Osteocyte (in vitro differentiated cells): ENCODE results near the gene RALGPS1. TPM values are rescaled to one million over a fixed set of nuclear protein-coding genes. Genes with fewer than 3 reads are reported as not detected.

Experiments used
- DNase-seq: peaks from one replicate; pipeline ENCODE4 v3.0.0; 2021; ENCODE audit warnings: mixed read lengths; ENCODE audit not compliant: unreplicated experiment; ENCODE audit errors: extremely low spot score
- H3K27ac Mint-ChIP-seq: one replicate; pipeline ENCODE4 v1.8.0; 2021; ENCODE audit warnings: mild to moderate bottlenecking, mixed read lengths; ENCODE audit not compliant: unreplicated experiment
- H3K27me3 Mint-ChIP-seq: one replicate; pipeline ENCODE4 v1.8.0; 2021; ENCODE audit warnings: mixed read lengths; ENCODE audit not compliant: unreplicated experiment
- H3K36me3 Mint-ChIP-seq: one replicate; pipeline ENCODE4 v1.8.0; 2021; ENCODE audit warnings: mixed read lengths; ENCODE audit not compliant: unreplicated experiment
- H3K4me1 Mint-ChIP-seq: one replicate; pipeline ENCODE4 v1.8.0; 2021; ENCODE audit warnings: mixed read lengths; ENCODE audit not compliant: unreplicated experiment
- H3K4me3 Mint-ChIP-seq: one replicate; pipeline ENCODE4 v1.8.0; 2021; ENCODE audit warnings: mild to moderate bottlenecking, moderate library complexity, mixed read lengths; ENCODE audit not compliant: unreplicated experiment
- H3K9me3 Mint-ChIP-seq: one replicate; pipeline ENCODE4 v1.8.0; 2021; ENCODE audit warnings: mixed read lengths; ENCODE audit not compliant: unreplicated experiment
- CTCF ChIP-seq: fragments of 200-600 bp; sonication (generic); IDR thresholded peaks from 2 replicates; pipeline ENCODE4 v1.5.0; 2021; ENCODE audit warnings: antibody characterized with exemption, mild to moderate bottlenecking, moderate library complexity
- total RNA-seq: library from RNA; stranded (reverse); gene quantifications from 2 replicates; pipeline ENCODE4 v1.2.1, GENCODE V29; 2021

RALGPS1 gene
- total RNA-seq, 1 donor from 2014 or later = 9.9 TPM

GRCh38 chr9:127074561-127075548, 160.3 kb downstream of the RALGPS1 start:
- no peak for TF ChIP-seq CTCF
- Mint-ChIP-seq H3K27ac (no peak overlapping the region), H3K36me3 (peaks cover 14% of the 10 kb centered on the region), H3K4me3 (no peak overlapping the region), H3K4me1 (no peaks in the 10 kb centered on the region), H3K9me3 (peaks cover 18% of the 10 kb centered on the region), H3K27me3 (no peaks in the 10 kb centered on the region)
- DNase-seq = peak; percentile 46

GRCh38 chr9:127075624-127076372, 161.2 kb downstream of the RALGPS1 start:
- H3K27ac Mint-ChIP-seq = no peak overlapping the region

GRCh38 chr9:127076860-127077643, 162.5 kb downstream of the RALGPS1 start:
- DNase-seq = peak; percentile 46
- TF ChIP-seq CTCF = no peak
- no peak overlapping the region for H3K27ac Mint-ChIP-seq
- H3K27me3 Mint-ChIP-seq = no peaks in the 10 kb centered on the region
- peaks cover 8% of the 10 kb centered on the region for H3K9me3 Mint-ChIP-seq
- no peaks in the 10 kb centered on the region for H3K4me1 Mint-ChIP-seq
- peaks cover 3% of the 10 kb centered on the region for H3K36me3 Mint-ChIP-seq
- H3K4me3 Mint-ChIP-seq = no peak overlapping the region

More at GRCh38 chr9:127075624-127076372, 161.2 kb downstream of the RALGPS1 start:
- Mint-ChIP-seq H3K27me3 (no peaks in the 10 kb centered on the region), H3K4me3 (no peak overlapping the region), H3K9me3 (peaks cover 18% of the 10 kb centered on the region), H3K4me1 (no peaks in the 10 kb centered on the region), H3K36me3 (peaks cover 13% of the 10 kb centered on the region)
- TF ChIP-seq CTCF = no peak
- no peak for DNase-seq

GRCh38 chr9:127077644-127077946, 163.0 kb downstream of the RALGPS1 start:
- Mint-ChIP-seq H3K4me1 (no peaks in the 10 kb centered on the region), H3K4me3 (no peak overlapping the region), H3K9me3 (peaks cover 5% of the 10 kb centered on the region), H3K27ac (no peak overlapping the region), H3K27me3 (no peaks in the 10 kb centered on the region), H3K36me3 (no peaks in the 10 kb centered on the region)
- peak; percentile 75 for DNase-seq
- TF ChIP-seq CTCF = no peak
